HG02840 (cell line): ENCODE data around the gene ABI3BP.

Experiments used
- ATAC-seq: cut with Tn5 transposase; IDR thresholded peaks from one replicate; pipeline ENCODE4 v1.9.1; 2021; ENCODE audit warnings: mild to moderate bottlenecking, moderate library complexity, moderate number of reproducible peaks; ENCODE audit not compliant: unreplicated experiment, low FRiP score

The ABI3BP gene

GRCh38 chr3:100753846-100754245 lies 239.4 kb downstream of the ABI3BP start:
- no peak for ATAC-seq

GRCh38 chr3:100748967-100749366 lies 244.3 kb downstream of the ABI3BP start:
- no peak for ATAC-seq

- ATAC-seq: no peak
Observed at GRCh38 chr3:100748220-100748619, 245.0 kb downstream of the ABI3BP start.

- ATAC-seq: no peak
Observed at GRCh38 chr3:100746092-100746491, 247.1 kb downstream of the ABI3BP start.

- no peak for ATAC-seq
Observed at GRCh38 chr3:100745617-100746016, 247.6 kb downstream of the ABI3BP start.

GRCh38 chr3:100744671-100745070 lies 248.6 kb downstream of the ABI3BP start:
- no peak for ATAC-seq

- ATAC-seq: no peak
Observed at GRCh38 chr3:100743535-100743934, 249.7 kb downstream of the ABI3BP start.

- no peak for ATAC-seq
Observed at GRCh38 chr3:100740207-100740606, 253.0 kb downstream of the ABI3BP start.

- ATAC-seq: no peak
Observed at GRCh38 chr3:100737334-100737733, 255.9 kb downstream of the ABI3BP start.

- ATAC-seq: no peak
Observed at GRCh38 chr3:100732435-100732834, 260.8 kb downstream of the ABI3BP start.

- ATAC-seq: no peak
Observed at GRCh38 chr3:100730524-100730923, 262.7 kb downstream of the ABI3BP start.

GRCh38 chr3:100726706-100727105 lies 266.5 kb downstream of the ABI3BP start:
- no peak for ATAC-seq

- ATAC-seq: no peak
Observed at GRCh38 chr3:100725935-100726513, 267.2 kb downstream of the ABI3BP start.

- no peak for ATAC-seq
Observed at GRCh38 chr3:100720426-100720825, 272.8 kb downstream of the ABI3BP start.

- ATAC-seq: no peak
Observed at GRCh38 chr3:100719136-100719535, 274.1 kb downstream of the ABI3BP start.

- no peak for ATAC-seq
Observed at GRCh38 chr3:100717637-100718487, 275.4 kb downstream of the ABI3BP start.

GRCh38 chr3:100717063-100717462 lies 276.2 kb downstream of the ABI3BP start:
- ATAC-seq: no peak

- no peak for ATAC-seq
Observed at GRCh38 chr3:100715176-100715575, 278.0 kb downstream of the ABI3BP start.

GRCh38 chr3:100710261-100710968 lies 282.8 kb downstream of the ABI3BP start:
- ATAC-seq: peak; percentile 30

- ATAC-seq: no peak
Observed at GRCh38 chr3:100709842-100710260, 283.4 kb downstream of the ABI3BP start.
